ENCODE results near the gene RNLS. TPM values are rescaled to one million over a fixed set of nuclear protein-coding genes. Genes with fewer than 3 reads are reported as not detected.

The RNLS gene
- total and polyA plus RNA-seq, 12 donors: 4.1 to 22.2 (median 17.5) TPM

DNA sequence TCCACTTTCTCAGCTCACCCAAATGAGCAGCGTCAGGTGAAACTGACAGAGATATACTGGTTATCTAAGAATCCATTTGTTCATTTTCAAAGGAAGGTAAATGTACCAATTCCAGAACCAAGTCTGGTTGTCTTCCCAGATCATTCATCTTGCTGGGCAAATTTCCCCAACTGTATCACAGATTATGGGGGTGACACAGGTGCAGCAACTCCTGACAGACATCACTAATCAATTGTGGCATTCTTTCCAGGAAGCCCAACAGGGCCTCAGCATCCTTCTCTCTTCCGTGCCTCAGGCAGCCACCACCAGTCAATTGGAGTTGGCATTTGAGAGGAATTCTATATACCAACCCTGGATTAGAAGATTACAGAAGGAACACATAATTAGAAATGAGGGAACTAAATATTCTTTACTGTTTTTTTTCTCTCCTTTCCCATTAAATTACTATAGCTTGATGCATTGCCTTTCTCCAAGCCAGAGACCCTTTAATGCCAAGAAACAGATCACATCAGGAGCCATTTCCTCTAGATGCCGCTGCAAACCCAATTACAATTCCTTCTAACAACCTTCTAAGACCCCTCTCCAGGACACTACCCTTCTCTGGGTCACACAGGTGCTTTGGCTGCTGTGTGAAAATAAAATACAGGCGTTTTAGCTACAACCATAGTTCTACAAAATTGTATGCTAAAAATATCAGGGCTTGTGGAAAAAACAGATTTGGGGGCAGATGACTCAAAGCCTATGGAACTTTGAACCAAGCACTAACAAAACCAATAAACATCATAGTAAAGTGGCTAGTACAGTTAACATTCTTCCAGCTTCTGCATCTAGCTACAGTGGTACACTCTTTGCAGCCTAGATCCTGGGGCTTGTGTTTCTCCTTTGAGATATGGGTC is 291.6 kb downstream of the RNLS start:
- ATAC-seq: no peak
- WGBS, 2 donors: 87 to 91% methylated on average over 4 of the region's 4 CpGs

DNA sequence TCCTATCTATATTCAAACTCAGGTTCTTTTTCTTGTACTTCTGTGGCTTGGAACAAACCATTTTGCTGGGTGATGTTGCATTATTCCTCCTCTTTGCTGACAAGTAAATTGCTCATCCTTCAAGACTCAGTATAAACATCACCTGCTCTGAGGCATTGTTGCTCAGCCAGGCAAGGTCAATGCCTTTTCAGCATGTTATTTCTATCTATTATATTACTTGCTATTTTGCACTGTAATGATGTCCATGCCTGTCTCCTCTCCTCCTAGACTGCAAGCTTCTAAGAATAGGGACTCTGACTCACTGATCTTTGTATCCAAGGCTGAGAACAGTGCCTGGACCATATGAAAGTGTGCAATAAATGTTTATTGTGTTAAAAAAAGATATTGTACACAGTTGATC is 293.8 kb downstream of the RNLS start:
- intact Hi-C loops (cut with DNase I): no loop called here
- DNase-seq (no peak), ATAC-seq (peak in 2 of 8 donors; percentile 53 to 70)
- TF ChIP-seq CTCF (IDR thresholded peaks at IDR 0.05): no peak
- no peaks in the 10 kb centered on the region for H3K4me1 ChIP-seq
- no peak overlapping the region for H3K4me3 ChIP-seq
- H3K9me3 ChIP-seq: no peaks in the 10 kb centered on the region
- H3K27ac ChIP-seq: no peak overlapping the region
- H3K27me3 ChIP-seq: no peaks in the 10 kb centered on the region
- H3K36me3 ChIP-seq: no peaks in the 10 kb centered on the region

More for the DNA sequence above, 291.6 kb downstream of the RNLS start:
- intact Hi-C loops (cut with DNase I): no loop called here
- no peak overlapping the region for H3K4me3 ChIP-seq
- H3K9me3 ChIP-seq: no peaks in the 10 kb centered on the region
- H3K36me3 ChIP-seq: no peaks in the 10 kb centered on the region
- DNase-seq: no peak
- no peaks in the 10 kb centered on the region for H3K27me3 ChIP-seq
- TF ChIP-seq CTCF (IDR thresholded peaks at IDR 0.05): no peak
- no peak overlapping the region for H3K27ac ChIP-seq
- H3K4me1 ChIP-seq: no peaks in the 10 kb centered on the region

DNA sequence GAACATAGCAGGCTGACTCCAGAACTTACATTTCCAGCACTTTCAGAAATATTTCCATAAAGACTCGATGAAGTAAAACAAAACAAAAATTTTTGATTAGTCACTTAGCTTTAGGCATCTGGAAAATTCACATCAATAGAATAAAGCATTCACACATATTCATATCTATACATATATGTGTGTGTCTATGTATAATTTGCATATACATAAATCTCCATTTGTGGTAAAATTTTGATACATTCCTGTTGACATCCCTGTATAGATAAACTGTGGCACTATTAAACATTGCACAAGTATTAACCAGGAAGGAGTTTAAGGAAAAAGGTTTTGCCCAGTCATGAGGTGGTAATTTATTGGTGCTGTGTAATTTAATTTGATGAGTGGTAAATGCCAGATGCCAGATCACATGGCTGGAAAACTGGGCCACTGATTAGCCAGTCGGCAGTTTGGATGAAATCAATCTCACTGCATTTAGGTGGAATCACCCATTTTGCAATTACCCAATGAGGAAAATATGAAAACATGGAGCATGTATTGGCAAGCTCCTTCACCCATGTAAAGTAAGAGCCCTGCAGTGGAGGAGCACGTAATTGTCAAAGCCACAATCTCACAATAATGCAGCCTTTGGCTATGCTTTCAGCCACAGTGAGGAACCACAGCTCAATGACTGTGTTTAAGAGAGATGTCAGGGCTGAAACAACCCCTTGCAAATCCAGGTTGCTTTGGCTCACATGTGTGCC is 294.6 kb downstream of the RNLS start:
- no peaks in the 10 kb centered on the region for H3K36me3 ChIP-seq
- no peak for TF ChIP-seq CTCF (IDR thresholded peaks at IDR 0.05)
- no peak overlapping the region for H3K4me3 ChIP-seq
- intact Hi-C loops (cut with DNase I): no loop called here
- ATAC-seq (no peak), DNase-seq (no peak)
- H3K27me3 ChIP-seq: no peaks in the 10 kb centered on the region
- 81 to 89% methylated on average over 3 of the region's 3 CpGs for WGBS, 2 donors
- H3K27ac ChIP-seq: no peak overlapping the region
- no peaks in the 10 kb centered on the region for H3K4me1 ChIP-seq
- H3K9me3 ChIP-seq: no peaks in the 10 kb centered on the region

- no peaks in the 10 kb centered on the region for H3K27me3 ChIP-seq
- H3K4me1 ChIP-seq: peaks cover 0 to 16% (median 0%) of the 10 kb centered on the region in 9 donors
- DNase-seq: no peak
- no peak overlapping the region for H3K27ac ChIP-seq
- no peaks in the 10 kb centered on the region for H3K36me3 ChIP-seq
- no peak for TF ChIP-seq CTCF (IDR thresholded peaks at IDR 0.05)
- peak in 1 of 8 donors; percentile 31 for ATAC-seq
- H3K4me3 ChIP-seq: no peak overlapping the region
- H3K9me3 ChIP-seq: no peaks in the 10 kb centered on the region
- 91 to 95% methylated on average over 1 of the region's 1 CpG for WGBS, 2 donors
- intact Hi-C loops (cut with DNase I): no loop called here
Measured at GRCh38 chr10:88286030-88286429, 297.1 kb downstream of the RNLS start.

All from heart right ventricle (tissue), 16 donors.